ENCODE results near the gene FSD1.
"Not testable (repeated sequence)": the region's sequence is repeated elsewhere in the genome, so short reads cannot be mapped to it uniquely, and the experiment has no call there.

FSD1 gene

DNA sequence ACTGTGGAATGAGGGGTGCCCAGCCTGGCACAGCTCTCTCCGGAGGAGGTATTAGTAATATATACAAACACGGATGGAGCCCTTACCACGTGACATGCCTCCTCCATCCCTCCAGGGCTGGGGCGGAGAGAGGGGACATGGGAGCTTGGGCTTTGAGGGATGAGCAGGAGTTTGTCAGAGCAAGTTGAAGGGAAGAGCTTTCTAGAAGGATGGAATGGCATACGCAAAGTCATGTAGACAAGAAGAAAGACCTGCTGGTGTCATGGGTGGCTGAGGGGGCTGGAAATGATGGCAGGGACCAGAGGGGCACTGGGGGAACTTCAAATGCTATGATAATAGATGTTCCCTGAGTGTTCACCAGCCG, 41.6 kb downstream of the FSD1 start:
- no peak for DNase-seq

DNA sequence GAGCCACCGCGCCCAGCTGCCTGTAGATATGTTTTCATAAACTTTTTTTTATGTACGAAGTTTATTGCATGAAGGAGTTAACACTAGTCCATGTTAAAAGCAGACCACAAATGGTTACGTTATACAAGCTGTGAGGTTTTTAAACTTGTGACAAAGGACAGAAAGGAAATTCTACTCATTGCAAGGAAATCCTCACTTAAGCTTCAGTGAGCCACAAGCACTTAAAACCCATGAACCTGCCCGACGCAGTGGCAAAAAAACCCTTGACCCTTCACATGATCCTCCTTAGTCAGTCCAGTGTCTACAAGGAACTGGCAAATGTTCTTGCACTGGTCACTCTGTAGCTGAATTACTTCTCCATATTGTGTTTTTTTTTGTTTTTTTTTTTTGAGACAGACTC, 43.1 kb downstream of the FSD1 start:
- DNase-seq = no peak

DNA sequence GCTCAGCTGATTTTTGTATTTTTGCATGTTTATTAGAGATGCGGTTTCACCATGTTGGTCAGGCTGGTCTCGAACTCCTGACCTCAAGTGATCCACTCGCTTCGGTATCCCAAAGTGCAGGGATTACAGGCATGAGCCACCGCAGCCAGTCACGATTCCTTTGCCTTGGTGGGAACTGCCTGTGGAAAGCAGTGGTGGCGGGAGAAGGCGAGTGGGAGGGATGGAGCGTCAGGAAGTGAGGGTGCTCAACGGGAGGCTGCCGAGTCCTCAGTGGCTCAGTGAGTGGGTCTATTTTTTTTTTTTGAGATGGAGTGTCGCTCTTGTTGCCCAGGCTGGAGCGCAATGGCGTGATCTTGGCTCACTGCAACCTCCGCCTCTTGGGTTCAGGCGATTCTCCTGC, 44.8 kb downstream of the FSD1 start:
- not testable (repeated sequence) for DNase-seq

DNA sequence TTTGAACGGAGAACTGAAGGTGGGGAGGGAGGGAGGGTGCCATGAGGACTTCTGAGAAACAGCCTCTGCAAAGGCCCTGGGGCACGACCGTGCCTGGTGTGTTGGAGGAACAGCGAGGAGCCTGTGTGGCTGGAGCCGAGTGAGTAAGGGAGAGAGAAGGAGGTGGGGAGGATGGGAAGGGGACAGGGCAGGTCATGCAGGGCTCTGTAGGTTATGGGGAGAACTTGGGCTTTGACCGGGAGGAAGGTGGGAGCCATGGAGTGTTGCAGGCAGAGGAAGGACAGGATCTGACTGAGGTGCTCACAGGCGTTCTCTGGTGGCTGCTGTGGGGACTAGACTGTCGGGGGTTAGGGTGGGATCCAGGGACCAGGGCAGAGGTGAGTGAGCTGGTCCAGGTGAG, 45.7 kb downstream of the FSD1 start:
- DNase-seq = no peak

DNA sequence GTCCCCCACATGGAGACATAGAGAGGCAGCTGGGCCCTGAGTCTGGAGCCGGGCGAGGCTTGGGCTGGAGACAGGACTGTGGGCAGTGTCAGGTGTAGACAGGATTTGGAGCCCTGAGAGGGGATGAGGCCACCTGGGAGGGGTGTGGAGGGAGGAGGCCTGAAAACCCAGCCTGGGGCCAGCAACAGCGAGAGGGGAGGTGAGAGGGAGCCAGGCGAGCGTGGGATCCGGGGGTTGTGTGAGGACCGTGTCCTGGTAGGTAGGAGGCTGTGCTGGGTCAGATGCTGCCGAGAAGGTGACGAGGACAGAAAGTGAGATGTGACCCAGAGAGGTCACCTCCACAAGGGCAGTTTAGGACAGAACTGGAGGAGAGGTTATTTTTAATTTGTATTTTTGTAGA, 46.3 kb downstream of the FSD1 start:
- no peak for DNase-seq

DNA sequence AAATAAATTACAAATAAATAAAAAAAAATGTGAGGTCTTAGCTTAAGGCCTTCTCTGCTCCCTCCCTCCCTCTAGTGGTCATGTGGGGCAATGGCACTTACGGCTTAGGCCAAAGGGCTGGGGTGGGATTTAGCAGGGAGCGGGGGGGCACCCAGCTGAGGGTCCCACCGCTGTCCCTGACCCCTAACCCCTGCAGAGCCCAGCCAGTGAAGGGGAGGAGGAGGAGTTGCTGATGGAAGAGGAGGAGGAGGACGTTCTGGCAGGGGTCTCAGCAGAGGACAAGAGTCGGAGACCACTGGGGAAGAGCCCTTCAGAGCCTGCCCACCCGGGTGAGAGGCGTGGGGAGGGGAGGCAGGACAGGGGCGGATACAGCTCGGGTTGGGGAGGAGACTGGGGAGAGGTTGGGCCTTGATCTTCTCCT, 48.3 kb downstream of the FSD1 start:
- peak; percentile 41 for DNase-seq

DNA sequence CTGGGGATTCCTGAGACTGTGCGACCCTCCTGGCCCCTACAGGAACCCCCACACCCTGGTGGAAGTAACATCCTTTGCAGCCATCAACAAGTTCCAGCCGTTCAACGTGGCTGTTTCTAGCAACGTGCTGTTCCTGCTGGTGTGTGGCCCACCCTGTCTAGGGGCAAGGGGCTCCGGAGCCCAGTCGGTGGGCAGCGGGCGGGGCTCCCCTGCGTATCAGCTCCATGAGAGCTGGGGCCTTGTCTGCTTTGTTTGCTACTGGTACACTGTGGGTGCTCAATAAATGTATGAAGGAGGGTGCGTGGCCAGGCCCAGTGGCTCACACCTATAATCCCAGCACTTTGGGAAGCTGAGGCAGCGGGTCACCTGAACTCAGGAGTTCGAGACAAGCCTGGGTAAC, 49.9 kb downstream of the FSD1 start:
- DNase-seq = no peak

DNA sequence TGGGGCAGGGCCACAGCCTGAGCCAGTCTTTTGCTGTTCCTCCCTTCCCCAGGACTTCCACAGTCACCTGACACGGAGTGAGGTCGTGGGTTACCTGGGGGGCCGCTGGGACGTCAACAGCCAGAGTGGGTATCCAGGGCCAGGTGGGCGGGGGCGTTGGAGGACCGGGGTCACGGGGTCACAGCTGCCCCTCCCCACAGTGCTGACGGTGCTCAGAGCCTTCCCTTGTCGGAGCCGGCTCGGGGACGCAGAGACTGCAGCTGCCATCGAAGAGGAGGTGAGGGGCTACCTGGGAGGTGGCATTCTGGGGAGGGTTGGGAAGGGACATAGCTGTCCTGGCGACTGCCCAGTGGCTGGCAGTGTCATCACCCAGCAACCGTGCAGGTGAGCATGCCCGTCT, 50.5 kb downstream of the FSD1 start:
- no peak for DNase-seq

DNA sequence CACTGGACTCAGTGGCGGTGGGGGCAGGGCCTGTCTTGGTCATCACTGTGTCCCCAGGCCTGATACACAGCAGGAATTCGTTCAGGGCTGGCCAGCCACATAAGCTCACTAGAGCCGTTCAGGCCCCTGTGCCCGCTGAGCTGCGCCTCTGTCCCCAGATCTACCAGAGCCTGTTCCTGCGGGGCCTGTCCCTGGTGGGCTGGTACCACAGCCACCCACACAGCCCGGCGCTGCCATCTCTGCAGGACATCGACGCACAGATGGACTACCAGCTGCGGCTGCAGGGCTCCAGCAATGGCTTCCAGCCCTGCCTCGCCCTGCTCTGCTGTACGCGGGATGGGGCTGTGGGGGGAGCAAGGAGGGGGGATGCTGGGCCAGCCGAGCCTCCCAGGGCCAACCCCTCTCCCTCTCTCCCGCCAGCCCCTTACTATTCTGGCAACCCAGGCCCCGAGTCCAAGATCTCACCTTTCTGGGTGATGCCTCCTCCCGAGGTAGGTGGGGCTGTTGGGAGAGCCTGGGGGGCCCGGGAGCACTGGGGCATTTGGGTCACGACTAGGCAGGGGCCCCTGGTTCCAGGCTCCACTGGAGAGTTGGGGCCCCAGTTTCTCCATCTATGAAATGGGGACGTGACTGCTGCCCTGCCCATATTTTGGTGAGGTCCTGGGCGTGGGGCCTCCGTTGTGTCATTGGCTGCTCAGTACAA, 52.8 kb downstream of the FSD1 start:
- no peak for DNase-seq

DNA sequence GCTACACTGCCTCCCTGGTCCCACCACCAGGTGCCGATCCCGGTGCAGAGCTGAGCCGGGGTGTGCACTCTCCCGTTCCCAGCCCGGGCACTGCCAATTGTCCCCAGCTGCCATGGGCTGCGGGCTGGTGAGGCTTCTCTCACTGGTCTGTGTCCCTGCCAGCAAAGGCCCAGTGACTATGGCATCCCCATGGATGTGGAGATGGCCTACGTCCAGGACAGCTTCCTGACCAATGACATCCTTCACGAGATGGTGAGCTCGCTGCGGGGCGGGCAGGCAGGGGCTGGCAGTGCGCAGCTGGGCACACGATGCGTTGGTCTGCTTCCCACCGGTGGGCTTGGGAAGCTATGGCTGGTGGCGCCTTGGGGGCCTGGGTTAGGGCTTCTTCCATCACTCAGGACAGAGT, 53.5 kb downstream of the FSD1 start:
- no peak for DNase-seq

DNA sequence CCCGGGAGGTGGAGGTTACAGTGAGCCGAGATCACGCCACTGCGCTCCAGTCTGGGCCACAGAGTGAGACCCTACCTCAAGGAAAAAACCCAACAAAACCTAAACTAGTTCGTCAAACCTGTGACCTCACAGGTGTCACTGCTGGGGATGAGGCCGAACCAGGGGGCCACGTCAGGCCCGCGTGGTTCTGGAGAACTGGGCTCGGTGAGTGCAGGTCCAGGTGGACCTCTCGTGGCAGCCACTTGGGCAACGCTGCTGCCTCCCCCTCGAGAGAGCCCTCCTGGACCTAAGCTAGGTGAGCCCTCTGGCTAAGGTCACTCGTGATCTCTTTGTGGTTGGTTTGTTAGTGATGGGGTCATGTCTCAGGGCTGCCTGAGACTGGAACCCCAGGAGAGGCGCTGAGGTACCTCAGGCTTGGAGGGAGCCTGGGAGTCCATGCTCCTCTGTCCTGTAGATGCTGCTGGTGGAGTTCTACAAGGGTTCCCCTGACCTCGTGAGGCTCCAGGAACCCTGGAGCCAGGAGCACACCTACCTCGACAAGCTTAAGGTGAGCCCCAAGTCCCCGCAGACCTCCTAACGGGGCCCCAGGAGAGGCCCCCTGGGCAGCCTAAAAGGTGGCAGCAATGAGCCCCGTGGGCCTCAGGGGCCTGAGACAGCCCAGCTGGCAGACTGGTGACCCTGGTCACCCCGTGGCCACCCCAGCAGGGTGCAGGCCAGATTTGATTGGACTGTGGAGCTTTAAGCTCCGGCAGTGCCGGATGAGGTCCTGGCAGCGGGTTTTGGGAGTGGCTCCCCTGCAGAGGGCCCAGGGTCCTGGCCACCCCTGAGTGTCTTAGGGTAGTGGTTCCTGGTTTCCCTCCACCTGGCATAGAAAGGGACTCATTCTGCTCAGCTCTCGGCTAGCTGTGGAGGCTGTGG, 54.6 kb downstream of the FSD1 start:
- no peak for DNase-seq

DNA sequence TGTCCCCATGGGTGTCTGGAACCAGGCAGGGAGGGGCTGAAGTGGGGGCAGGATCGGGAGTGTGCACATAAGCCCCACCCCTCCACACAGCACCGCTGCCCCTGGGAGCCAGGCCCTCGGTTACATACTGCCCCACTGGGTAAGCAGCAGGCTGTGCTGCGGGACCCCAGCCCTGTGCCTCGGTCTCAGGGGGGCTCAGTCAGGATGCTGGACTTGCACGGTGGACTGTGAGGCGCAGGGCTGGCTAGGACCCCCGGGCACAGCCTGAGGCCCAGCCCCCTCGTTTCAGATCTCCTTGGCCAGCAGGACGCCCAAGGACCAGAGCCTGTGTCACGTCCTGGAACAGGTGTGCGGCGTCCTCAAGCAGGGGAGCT, 55.2 kb downstream of the FSD1 start:
- no peak for DNase-seq

DNA sequence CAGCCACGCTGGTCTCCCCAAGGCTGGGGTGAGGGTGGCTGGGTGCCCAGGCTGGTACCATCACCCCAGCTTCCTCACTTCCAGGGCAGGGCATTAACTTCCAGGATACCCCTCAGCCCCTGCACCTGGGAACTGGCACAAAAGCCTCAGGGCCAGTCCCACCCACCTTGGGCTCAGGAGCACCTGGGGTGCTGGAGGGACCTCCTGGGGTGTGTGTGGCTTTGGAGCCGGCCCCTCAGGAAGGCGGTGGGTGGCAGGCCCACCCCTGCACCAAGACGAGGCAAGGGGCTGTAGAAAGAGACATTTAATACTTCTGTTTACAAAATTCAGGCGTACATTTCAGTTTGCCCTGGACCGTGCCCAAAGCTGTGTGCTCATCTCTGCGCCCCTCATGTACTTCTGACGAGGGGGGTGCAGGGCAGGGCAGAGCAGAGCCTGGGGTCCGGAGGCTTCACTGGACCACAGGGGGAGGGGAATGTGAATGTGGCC, 55.7 kb downstream of the FSD1 start:
- DNase-seq = no peak

DNA sequence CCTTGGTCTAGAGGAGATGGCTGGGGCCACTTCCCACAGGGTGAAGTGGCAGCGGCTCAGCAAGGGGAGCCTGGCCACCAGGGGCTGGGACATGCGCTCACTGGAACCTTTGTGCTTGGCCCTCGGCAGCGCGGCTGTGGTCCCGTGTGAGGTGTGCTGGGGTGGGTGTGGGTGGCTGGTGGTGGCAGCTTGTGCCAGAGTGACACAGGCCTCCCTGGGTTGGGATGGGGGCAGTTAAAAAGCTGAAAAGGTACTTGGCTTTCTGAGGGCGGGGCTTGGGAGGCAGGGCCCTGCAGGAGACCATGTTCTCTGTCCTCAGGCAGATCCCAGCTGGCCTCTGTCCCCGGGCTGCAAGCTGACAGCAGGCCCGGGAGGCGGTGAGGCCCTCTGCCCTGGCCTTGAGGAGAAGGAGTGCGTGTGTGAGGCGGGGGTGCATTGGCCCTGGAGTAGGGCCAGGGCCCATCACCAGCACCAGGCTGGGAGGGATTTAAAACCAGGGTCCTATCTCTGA, 56.3 kb downstream of the FSD1 start:
- DNase-seq = no peak

DNA sequence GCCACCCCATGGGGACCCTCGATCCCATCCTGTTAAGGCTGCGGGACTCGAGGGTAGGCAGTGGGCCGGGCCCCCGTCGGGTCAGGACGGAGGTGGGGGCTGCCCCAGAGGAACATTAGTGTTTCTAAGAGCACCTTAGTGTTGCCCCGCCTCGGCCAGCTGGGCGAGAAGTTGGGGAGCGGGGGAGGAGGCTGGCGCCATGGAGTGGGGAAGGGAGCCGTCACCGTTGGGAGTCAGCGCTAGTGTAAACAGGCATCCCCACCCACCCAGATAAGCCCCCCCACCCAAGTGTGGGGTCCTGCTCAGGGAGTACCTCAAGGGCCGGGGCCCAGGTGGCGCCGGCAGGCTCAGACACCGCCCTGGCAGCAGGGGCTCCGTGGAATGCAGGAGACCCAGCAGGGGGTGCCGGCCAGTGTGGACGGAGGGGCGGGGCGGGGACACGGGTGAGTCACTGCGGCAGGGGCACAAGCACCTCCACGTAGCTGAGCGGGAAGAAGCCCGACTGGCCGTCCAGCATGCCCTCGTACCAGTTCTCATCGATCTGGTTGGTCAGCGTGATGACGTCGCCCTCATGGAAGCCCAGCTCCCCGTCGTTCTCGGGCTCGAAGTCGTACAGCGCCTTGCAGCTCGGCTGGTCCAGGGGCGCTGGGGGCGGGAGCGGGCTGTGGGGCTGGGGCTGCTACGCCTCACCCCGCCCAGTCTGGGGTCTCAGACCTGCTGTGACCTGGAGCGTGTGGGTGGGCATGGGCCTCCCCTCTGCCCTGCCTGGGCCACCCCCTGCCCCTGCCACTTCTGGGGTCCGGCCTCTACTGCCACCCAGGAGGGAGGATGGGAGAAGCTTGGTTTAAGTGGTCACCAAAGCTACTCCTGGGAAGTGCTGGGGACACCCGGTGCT, 57.0 kb downstream of the FSD1 start:
- no peak for DNase-seq

DNA sequence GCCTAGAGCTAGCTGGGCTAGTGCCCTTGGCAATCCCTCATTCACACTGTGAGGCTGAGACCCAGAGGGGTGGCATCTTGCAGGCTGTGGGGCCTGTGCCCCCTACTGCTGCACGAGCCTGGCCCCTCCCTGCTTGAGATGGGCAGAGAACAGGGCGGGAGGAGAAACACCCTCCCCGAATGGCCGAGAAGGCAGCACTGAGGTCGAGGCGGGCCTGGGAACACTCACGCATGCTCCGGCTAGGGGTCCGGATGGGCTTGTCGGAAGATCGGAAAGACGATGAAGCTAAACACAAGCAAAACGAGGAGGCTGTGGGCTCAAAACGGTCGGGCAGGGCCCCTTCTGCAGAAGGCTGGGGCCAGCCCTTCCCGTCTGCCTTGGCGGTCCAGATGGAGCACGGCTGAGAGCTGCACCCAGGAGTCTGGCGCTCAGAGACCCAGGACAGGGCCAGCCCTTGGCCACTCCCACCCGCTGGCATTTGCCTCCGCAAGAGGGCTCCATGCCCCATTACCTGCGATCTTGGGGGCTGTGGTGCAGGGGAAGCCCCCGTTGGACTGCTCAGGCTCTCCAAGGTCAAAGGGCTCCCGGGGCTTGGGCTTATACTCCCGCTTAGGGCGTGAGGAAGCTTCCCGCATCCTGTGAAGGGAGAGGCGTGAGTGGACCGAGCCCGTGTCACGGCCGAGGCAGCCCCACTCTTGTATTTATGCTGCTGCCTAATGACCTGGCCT, 57.9 kb downstream of the FSD1 start:
- no peak for DNase-seq

DNA sequence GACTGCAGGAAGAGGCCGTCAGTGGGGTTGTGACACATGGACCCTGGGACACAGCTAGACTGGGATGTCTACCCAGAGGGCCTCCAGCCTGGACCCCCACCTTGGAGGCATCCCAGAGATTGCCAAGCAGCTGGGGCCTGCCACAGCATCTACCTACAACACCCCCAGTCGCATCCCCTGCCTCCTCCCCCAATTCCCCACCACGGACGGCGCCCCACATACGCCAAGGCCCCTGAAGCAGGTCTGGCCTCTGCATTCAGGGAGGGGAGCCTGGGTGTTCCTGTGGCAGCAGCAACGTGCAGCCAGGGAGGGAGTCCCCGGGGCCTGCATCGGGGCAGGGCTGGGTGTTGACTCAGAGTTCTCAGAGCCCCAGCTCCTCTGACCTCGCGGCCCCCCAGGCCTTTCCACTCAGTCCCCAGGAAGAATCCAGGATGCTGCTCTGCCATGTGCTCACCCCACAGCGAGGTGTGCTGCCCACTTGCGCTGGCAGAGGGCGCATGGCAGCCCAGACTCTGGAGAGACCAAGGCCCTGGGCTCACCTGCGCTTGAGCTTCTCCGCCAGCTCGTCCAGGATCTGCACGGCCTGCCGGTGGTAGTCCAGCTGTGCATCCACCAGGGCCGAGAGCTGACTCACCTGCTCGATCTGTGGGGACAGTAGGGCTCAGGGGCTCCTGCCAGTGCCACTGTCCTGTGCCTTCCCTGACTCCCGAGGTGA, 58.6 kb downstream of the FSD1 start:
- no peak for DNase-seq

DNA sequence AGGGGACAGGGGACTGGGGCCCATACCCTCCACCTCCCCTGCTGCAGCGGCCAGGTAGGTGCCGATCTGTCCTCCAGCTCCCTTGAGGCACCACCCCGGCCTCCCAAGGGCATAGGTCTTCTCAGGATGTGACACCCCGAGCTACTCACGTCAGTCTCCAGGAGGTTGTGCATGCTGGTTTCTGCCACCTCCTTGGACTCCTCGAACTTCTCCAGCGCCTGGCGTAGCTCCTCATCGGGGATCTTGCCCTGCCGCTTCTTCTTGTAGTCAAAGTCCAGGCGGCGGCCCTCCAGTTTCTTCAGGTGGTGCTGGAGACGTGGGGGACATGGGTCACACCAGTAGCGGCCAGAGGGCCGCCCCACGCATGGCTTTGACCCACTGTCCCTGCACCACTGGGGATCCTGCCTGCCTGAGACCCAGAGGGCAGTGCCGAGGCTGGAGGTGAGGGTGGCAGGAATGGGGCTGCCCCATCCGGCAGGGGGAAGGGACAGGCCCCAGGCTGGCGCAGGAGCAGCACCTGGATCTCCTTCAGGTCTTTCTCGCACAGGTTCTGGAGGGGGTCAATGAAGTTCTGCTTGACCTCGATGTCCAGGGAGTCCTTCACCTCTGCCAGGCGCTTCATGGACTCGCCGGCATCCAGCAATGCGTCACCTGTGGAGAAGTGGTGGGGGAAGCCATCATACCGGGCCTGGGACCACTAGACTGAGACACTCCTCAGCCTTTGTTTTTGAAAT, 59.3 kb downstream of the FSD1 start:
- no peak for DNase-seq

DNA sequence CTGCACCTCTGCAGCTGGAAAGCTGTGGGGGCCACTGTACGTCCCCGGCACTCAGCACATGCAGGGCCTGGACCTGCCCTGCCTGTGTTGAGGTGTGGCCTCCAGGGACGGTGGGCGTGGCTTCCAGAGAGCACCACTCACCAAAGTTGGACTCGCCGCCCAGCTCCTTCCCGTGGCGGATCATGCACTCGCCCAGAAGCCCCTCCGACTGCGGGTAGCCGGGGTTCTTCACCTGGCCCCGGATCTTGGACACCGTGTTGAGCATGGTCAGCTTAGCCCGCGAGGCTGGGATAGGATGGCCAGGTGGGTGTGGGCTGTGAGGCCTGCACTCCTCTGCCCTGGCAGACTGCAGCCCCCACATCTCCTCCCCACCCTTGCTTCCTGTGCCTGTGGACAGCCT, 60.9 kb downstream of the FSD1 start:
- DNase-seq = no peak

DNA sequence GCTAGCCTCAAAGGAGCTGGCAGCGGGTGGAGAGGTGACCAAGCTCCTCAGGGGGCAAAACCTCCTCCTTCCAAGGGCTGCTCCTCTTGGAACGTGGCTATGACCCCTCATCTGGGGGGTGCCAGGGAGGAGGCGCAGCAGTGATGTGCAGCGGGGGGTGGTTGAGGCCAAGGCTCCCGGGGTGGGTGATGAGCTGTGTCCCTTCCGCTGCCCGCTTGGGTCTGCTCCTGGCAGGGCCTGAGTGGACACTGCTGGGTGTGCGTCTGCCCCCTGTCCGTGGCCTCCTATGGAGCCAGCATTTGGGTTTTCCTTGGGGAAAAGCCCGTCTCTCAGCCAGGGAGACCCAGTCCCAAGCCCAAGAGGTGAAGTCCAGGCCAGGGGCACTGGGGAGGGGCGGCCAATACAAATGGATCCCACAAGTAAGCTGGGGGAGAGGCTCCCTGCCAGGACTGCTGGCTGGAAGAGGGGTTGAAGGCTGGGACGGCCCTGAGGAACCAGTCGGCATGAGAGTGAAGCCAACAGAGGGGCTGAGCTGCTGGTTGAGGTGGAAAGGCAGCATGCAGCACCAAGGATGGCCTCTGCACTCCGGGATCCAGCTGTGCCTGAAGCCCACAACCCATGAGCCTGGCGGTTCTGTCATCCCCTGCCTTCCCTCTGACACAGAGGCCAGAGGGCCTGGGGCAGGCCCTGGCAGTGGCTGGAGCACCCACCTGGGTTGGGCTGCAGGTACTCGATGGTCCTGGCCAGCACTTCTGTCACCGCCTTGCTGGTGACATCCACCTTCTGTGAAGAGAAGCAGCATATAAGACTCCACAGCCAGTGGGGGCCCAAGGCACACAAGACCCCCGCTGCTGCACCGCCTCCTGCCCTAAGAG, 61.6 kb downstream of the FSD1 start:
- no peak for DNase-seq

Data from NCI-H1436 (cell line).